HL-60 (cell line): ENCODE results near the gene PHLPP1.

ENCODE experiments used
- DNase-seq, 2 experiments: peaks; one replicate each; pipeline ENCODE4 v3.0.0-alpha.2; 2010 to 2020; ENCODE audit warnings: low read depth in 1 of 2, low spot score in 1 of 2
- H3K27ac ChIP-seq: fragments of 250-450 bp; sonication (Bioruptor Pico); replicated peaks from 2 replicates; pipeline ENCODE4 v1.5.1; 2020; ENCODE audit warnings: mild to moderate bottlenecking, moderate library complexity
- H3K27me3 ChIP-seq: fragments of 250-450 bp; sonication (Bioruptor Pico); 2 replicates; pipeline ENCODE4 v1.5.1; 2021; ENCODE audit warnings: mild to moderate bottlenecking, moderate library complexity; ENCODE audit not compliant: insufficient read depth, poor library complexity, severe bottlenecking
- H3K4me3 ChIP-seq: replicated peaks from 2 replicates; pipeline ENCODE4 v1.5.1; 2011; ENCODE audit warnings: mild to moderate bottlenecking, control low read depth, low read length; ENCODE audit not compliant: insufficient read depth
- CTCF ChIP-seq: IDR thresholded peaks from one replicate; pipeline ENCODE4 v1.5.1; 2011; ENCODE audit warnings: low read length, control low read depth, inconsistent platforms; ENCODE audit not compliant: insufficient read depth
- GABPA ChIP-seq: IDR thresholded peaks from 2 replicates; pipeline ENCODE4 v1.6.1; 2012; ENCODE audit warnings: low read depth
- POLR2AphosphoS5 ChIP-seq: IDR thresholded peaks from 2 replicates; pipeline ENCODE4 v1.6.1; 2012; ENCODE audit warnings: low read depth
- REST ChIP-seq: IDR thresholded peaks from 2 replicates; pipeline ENCODE4 v1.6.1; 2012; ENCODE audit warnings: low read depth; ENCODE audit not compliant: insufficient replicate concordance
- SPI1 ChIP-seq: IDR thresholded peaks from 2 replicates; pipeline ENCODE4 v1.6.1; 2012; ENCODE audit warnings: low read depth, mild to moderate bottlenecking, borderline replicate concordance

The PHLPP1 gene

GRCh38 chr18:62713651-62714247 lies 1.6 kb upstream of the PHLPP1 start:
- TF ChIP-seq CTCF, result no peak
- TF ChIP-seq POLR2AphosphoS5, result no peak
- TF ChIP-seq REST, result no peak
- no peak for TF ChIP-seq GABPA
- no peak for TF ChIP-seq SPI1
- no peak for DNase-seq
- no peak overlapping the region for H3K27ac ChIP-seq
- H3K4me3 ChIP-seq, result no peak overlapping the region
- H3K27me3 ChIP-seq, result no peaks in the 10 kb centered on the region

GRCh38 chr18:62714671-62715435 lies 488 bp upstream of the PHLPP1 start:
- peak overlapping the region; percentile 88 for H3K4me3 ChIP-seq
- TF ChIP-seq GABPA (no peak; the same call in 1 of the 2 replicates), POLR2AphosphoS5 (no peak; the same call in 1 of the 2 replicates), SPI1 (0 out of 2 replicates have a peak, but pooled peaks have one; percentile 5), CTCF (peak; percentile 97), REST (no peak)
- H3K27ac ChIP-seq, result peak overlapping the region; percentile 90
- peak; percentile 100 for DNase-seq
- no peaks in the 10 kb centered on the region for H3K27me3 ChIP-seq

- TF ChIP-seq REST (peak; percentile 42), SPI1 (no peak), POLR2AphosphoS5 (no peak), GABPA (peak; percentile 73), CTCF (no peak)
- peak overlapping the region; percentile 88 for H3K4me3 ChIP-seq
- peak; percentile 58 to 72 for DNase-seq
- H3K27me3 ChIP-seq, result no peaks in the 10 kb centered on the region
- H3K27ac ChIP-seq, result peak overlapping the region; percentile 90
Measured at GRCh38 chr18:62715759-62716615, 646 bp downstream of the PHLPP1 start.
